Loucy (cell line): ENCODE measurements around the gene KRTAP3-2.

ENCODE experiments used
- H2AFZ ChIP-seq: fragments of 200-600 bp; sonication (generic); 2 replicates; pipeline ENCODE4 v1.6.0; 2016; ENCODE audit warnings: antibody characterized with exemption, mild to moderate bottlenecking, low read length, moderate library complexity
- H3F3A ChIP-seq: fragments of 200-600 bp; 2 replicates; pipeline ENCODE4 v1.6.0; 2016; ENCODE audit warnings: antibody characterized with exemption, low read depth, mild to moderate bottlenecking
- H3K27me3 ChIP-seq: fragments of 200-600 bp; sonication (generic); 2 replicates; pipeline ENCODE4 v1.6.1; 2014; ENCODE audit warnings: low read length, mild to moderate bottlenecking; ENCODE audit not compliant: insufficient read depth, poor library complexity, severe bottlenecking
- H3K36me3 ChIP-seq: fragments of 200-600 bp; sonication (generic); 2 replicates; pipeline ENCODE4 v1.6.1; 2016; ENCODE audit warnings: low read length; ENCODE audit not compliant: insufficient read depth
- H3K4me1 ChIP-seq: fragments of 200-600 bp; sonication (generic); 2 replicates; pipeline ENCODE4 v1.5.1; 2014; ENCODE audit warnings: low read length, mild to moderate bottlenecking; ENCODE audit not compliant: insufficient read depth, poor library complexity, severe bottlenecking
- H3K4me2 ChIP-seq: fragments of 200-600 bp; sonication (generic); 2 replicates; pipeline ENCODE4 v1.6.0; 2014; ENCODE audit warnings: antibody characterized with exemption, low read length, low read depth, mild to moderate bottlenecking; ENCODE audit not compliant: poor library complexity, severe bottlenecking
- H3K4me3 ChIP-seq: fragments of 200-600 bp; sonication (generic); 2 replicates; pipeline ENCODE4 v1.5.1; 2014; ENCODE audit warnings: low read length, mild to moderate bottlenecking, mixed read lengths; ENCODE audit not compliant: poor library complexity, severe bottlenecking
- H3K79me2 ChIP-seq: fragments of 200-600 bp; sonication (generic); 2 replicates; pipeline ENCODE4 v1.6.1; 2014; ENCODE audit warnings: low read length; ENCODE audit not compliant: insufficient read depth
- H3K9ac ChIP-seq: fragments of 200-600 bp; sonication (generic); 2 replicates; pipeline ENCODE4 v1.6.0; 2014; ENCODE audit warnings: mild to moderate bottlenecking, low read depth, low read length, moderate library complexity; ENCODE audit not compliant: poor library complexity, severe bottlenecking
- H3K9me2 ChIP-seq: fragments of 200-600 bp; sonication (generic); replicated peaks from 2 replicates; pipeline ENCODE4 v1.6.1; 2016; ENCODE audit warnings: low read depth, low read length, mixed read lengths
- H3K9me3 ChIP-seq: fragments of 200-600 bp; sonication (generic); 2 replicates; pipeline ENCODE4 v1.6.1; 2014; ENCODE audit warnings: mild to moderate bottlenecking, antibody characterized with exemption, low read length, low read depth; ENCODE audit not compliant: insufficient read depth
- H4K20me1 ChIP-seq: fragments of 200-600 bp; sonication (generic); 2 replicates; pipeline ENCODE4 v1.6.0; 2014; ENCODE audit warnings: antibody characterized with exemption, low read length, mild to moderate bottlenecking; ENCODE audit not compliant: insufficient read depth, poor library complexity, severe bottlenecking
- EZH2phosphoT487 ChIP-seq: fragments of 200-600 bp; IDR thresholded peaks from 2 replicates; pipeline ENCODE4 v1.6.1; 2018; ENCODE audit warnings: antibody characterized with exemption, mild to moderate bottlenecking, moderate library complexity, borderline replicate concordance
- TF ChIP-seq, protein P1 (sequence below): fragments of 200-600 bp; sonication (generic); conservative IDR thresholded peaks from 2 replicates; pipeline ENCODE4 v1.5.1; 2014; ENCODE audit warnings: mild to moderate bottlenecking, antibody characterized with exemption, low read length

KRTAP3-2 gene

DNA sequence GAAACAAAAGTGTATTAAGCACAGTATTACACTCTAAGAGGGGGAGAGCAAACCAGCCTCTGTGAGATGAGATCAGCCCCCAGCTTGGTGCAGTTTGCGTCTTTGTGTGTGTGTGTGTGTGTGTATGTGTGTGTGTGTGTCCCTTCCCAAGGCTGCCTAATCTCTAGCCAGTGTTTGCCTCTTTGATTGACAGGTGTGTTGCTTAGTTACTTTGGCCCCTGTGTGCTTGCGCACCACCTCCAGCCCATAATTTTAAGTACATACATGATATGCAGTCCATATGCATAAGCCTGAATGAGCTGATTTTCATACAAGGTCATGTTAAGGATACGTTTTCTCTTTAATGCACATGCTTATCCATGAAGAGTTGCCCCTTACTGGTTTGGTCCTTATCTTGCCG, 2.1 kb upstream of the KRTAP3-2 start:
- Histone ChIP-seq H3K27me3 (no peaks in the 10 kb centered on the region), H3K9me2 (no peaks in the 10 kb centered on the region), H3K4me3 (no peak overlapping the region), H3F3A (no peaks in the 10 kb centered on the region), H3K4me2 (no peak overlapping the region), H3K79me2 (no peaks in the 10 kb centered on the region), H3K9ac (no peak overlapping the region), H4K20me1 (no peaks in the 10 kb centered on the region), H2AFZ (no peak overlapping the region), H3K36me3 (no peaks in the 10 kb centered on the region), H3K9me3 (no peaks in the 10 kb centered on the region), H3K4me1 (no peaks in the 10 kb centered on the region)
- TF ChIP-seq, protein P1, sequence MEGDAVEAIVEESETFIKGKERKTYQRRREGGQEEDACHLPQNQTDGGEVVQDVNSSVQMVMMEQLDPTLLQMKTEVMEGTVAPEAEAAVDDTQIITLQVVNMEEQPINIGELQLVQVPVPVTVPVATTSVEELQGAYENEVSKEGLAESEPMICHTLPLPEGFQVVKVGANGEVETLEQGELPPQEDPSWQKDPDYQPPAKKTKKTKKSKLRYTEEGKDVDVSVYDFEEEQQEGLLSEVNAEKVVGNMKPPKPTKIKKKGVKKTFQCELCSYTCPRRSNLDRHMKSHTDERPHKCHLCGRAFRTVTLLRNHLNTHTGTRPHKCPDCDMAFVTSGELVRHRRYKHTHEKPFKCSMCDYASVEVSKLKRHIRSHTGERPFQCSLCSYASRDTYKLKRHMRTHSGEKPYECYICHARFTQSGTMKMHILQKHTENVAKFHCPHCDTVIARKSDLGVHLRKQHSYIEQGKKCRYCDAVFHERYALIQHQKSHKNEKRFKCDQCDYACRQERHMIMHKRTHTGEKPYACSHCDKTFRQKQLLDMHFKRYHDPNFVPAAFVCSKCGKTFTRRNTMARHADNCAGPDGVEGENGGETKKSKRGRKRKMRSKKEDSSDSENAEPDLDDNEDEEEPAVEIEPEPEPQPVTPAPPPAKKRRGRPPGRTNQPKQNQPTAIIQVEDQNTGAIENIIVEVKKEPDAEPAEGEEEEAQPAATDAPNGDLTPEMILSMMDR: no peak
- TF ChIP-seq EZH2phosphoT487: no peak

DNA sequence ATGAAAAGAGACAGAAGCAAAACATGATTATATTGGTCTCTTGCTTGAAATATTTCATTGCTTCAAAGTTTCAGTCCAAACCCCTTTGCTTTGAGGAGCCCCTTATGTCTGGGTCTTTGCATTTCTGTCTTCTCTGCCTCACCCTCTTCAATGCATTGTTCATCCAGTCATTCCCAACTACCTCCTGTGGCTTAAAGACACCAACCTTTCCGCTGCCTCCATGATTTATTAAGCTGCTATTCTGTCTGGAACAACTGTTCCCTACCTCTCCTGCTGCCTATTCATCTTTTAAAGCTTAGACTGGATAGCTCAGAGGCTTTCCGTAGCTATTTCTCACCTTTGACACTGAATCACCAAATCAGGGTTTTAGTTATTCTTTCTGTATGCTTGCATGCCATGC, 2.3 kb downstream of the KRTAP3-2 start:
- Histone ChIP-seq H3K4me2 (no peak overlapping the region), H3F3A (no peaks in the 10 kb centered on the region), H3K4me1 (no peaks in the 10 kb centered on the region), H4K20me1 (no peaks in the 10 kb centered on the region), H2AFZ (no peak overlapping the region), H3K27me3 (no peaks in the 10 kb centered on the region), H3K79me2 (no peaks in the 10 kb centered on the region), H3K9ac (no peak overlapping the region), H3K9me3 (no peaks in the 10 kb centered on the region), H3K36me3 (no peaks in the 10 kb centered on the region), H3K9me2 (no peaks in the 10 kb centered on the region), H3K4me3 (no peak overlapping the region)
- no peak for TF ChIP-seq EZH2phosphoT487

DNA sequence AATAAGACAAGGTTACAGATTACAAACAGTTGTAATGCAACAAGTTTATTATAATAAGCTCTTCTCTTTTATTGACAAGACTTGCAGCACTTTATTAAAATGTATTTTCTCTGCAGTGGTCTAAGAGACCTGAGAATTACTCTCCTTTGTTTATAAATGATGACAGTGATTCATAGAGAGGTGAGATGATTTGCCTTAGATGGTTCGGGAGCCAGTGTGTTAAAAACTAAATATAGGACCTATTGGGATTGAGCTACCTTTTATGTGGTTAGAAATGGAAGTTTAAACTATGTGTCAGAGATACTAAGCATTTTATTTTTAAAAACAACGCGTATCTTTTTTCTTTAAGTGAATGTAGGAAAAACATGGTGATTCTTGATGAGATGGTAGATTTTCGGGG, 2.9 kb downstream of the KRTAP3-2 start:
- H3K4me3 ChIP-seq: no peak overlapping the region
- no peak overlapping the region for H3K9ac ChIP-seq
- H3K36me3 ChIP-seq: no peaks in the 10 kb centered on the region
- H3F3A ChIP-seq: no peaks in the 10 kb centered on the region
- H3K9me2 ChIP-seq: no peaks in the 10 kb centered on the region
- TF ChIP-seq, protein P1: no peak
- TF ChIP-seq EZH2phosphoT487: no peak
- H2AFZ ChIP-seq: no peak overlapping the region
- H3K79me2 ChIP-seq: no peaks in the 10 kb centered on the region
- H3K4me2 ChIP-seq: no peak overlapping the region
- H3K9me3 ChIP-seq: no peaks in the 10 kb centered on the region
- no peaks in the 10 kb centered on the region for H3K27me3 ChIP-seq
- H3K4me1 ChIP-seq: no peaks in the 10 kb centered on the region
- no peaks in the 10 kb centered on the region for H4K20me1 ChIP-seq

DNA sequence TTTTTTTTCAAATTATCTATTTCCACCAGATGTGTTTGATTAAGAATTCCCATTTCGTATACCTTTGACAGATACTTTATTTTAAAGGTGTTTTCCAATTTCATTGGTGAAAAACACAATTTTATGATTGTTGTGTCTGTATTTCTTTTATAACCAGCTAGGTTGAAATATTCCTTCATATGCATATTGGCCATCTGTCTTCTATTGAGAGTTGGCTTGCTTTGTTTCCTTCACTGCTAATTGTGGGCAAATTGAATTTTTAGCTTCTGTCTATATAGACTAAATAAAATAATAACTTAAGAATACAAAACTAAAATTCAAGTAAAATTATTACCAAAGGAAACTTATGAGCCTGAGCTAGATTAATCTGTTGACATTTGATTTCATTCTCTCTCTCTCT, 4.6 kb downstream of the KRTAP3-2 start:
- Histone ChIP-seq H2AFZ (no peak overlapping the region), H3K36me3 (no peaks in the 10 kb centered on the region), H3K9me2 (no peaks in the 10 kb centered on the region), H3K4me2 (no peak overlapping the region), H3K9me3 (no peaks in the 10 kb centered on the region), H3K4me3 (no peak overlapping the region), H3K79me2 (no peaks in the 10 kb centered on the region), H3K9ac (no peak overlapping the region), H3K4me1 (no peaks in the 10 kb centered on the region), H4K20me1 (no peaks in the 10 kb centered on the region), H3F3A (no peaks in the 10 kb centered on the region), H3K27me3 (no peaks in the 10 kb centered on the region)
- TF ChIP-seq EZH2phosphoT487: no peak
- TF ChIP-seq, protein P1: no peak
